Measurements from ENCODE around the gene ANO2. TPM values are rescaled to one million over a fixed set of nuclear protein-coding genes. Genes with fewer than 3 reads are reported as not detected.

The ANO2 gene
- total RNA-seq, 1 experiment from 2014 or later = not detected

- in situ Hi-C loops (cut with HindIII; ENCODE audit: low sequenced_read_pairs) = no loop called here
- DNase-seq (ENCODE audit: low spot score) = no peak
These were observed 188.7 kb downstream of the ANO2 start for GRCh38 chr12:5756338-5756842.

GRCh38 chr12:5748027-5748426 is 197.0 kb downstream of the ANO2 start:
- no peak for DNase-seq (ENCODE audit: low spot score)
- in situ Hi-C loops (cut with HindIII; ENCODE audit: low sequenced_read_pairs) = no loop called here

- in situ Hi-C loops (cut with HindIII; ENCODE audit: low sequenced_read_pairs) = no loop called here
- DNase-seq (ENCODE audit: low spot score) = no peak
These were observed 198.1 kb downstream of the ANO2 start for GRCh38 chr12:5746917-5747316.

GRCh38 chr12:5746036-5746908 is 198.8 kb downstream of the ANO2 start:
- in situ Hi-C loops (cut with HindIII; ENCODE audit: low sequenced_read_pairs) = no loop called here
- no peak for DNase-seq (ENCODE audit: low spot score)

GRCh38 chr12:5745251-5745888 is 199.7 kb downstream of the ANO2 start:
- in situ Hi-C loops (cut with HindIII; ENCODE audit: low sequenced_read_pairs) = no loop called here
- peak; percentile 25 for DNase-seq (ENCODE audit: low spot score)

- in situ Hi-C loops (cut with HindIII; ENCODE audit: low sequenced_read_pairs) = no loop called here
- DNase-seq (ENCODE audit: low spot score) = no peak
These were observed 202.8 kb downstream of the ANO2 start for GRCh38 chr12:5742258-5742657.

GRCh38 chr12:5739917-5740316 is 205.1 kb downstream of the ANO2 start:
- in situ Hi-C loops (cut with HindIII; ENCODE audit: low sequenced_read_pairs) = no loop called here
- no peak for DNase-seq (ENCODE audit: low spot score)

- no peak for DNase-seq (ENCODE audit: low spot score)
- in situ Hi-C loops (cut with HindIII; ENCODE audit: low sequenced_read_pairs) = no loop called here
These were observed 207.3 kb downstream of the ANO2 start for GRCh38 chr12:5737778-5738177.

GRCh38 chr12:5736527-5736926 is 208.5 kb downstream of the ANO2 start:
- in situ Hi-C loops (cut with HindIII; ENCODE audit: low sequenced_read_pairs) = no loop called here
- no peak for DNase-seq (ENCODE audit: low spot score)

- no peak for DNase-seq (ENCODE audit: low spot score)
- in situ Hi-C loops (cut with HindIII; ENCODE audit: low sequenced_read_pairs) = no loop called here
These were observed 209.0 kb downstream of the ANO2 start for GRCh38 chr12:5736016-5736415.

- DNase-seq (ENCODE audit: low spot score) = no peak
- in situ Hi-C loops (cut with HindIII; ENCODE audit: low sequenced_read_pairs) = no loop called here
These were observed 211.1 kb downstream of the ANO2 start for GRCh38 chr12:5733916-5734315.

GRCh38 chr12:5733136-5733755 is 211.8 kb downstream of the ANO2 start:
- in situ Hi-C loops (cut with HindIII; ENCODE audit: low sequenced_read_pairs) = no loop called here
- no peak for DNase-seq (ENCODE audit: low spot score)

- in situ Hi-C loops (cut with HindIII; ENCODE audit: low sequenced_read_pairs) = no loop called here
- no peak for DNase-seq (ENCODE audit: low spot score)
These were observed 214.1 kb downstream of the ANO2 start for GRCh38 chr12:5730962-5731361.

GRCh38 chr12:5723711-5724252 is 221.3 kb downstream of the ANO2 start:
- in situ Hi-C loops (cut with HindIII; ENCODE audit: low sequenced_read_pairs) = no loop called here

GRCh38 chr12:5723071-5723470 is 222.0 kb downstream of the ANO2 start:
- in situ Hi-C loops (cut with HindIII; ENCODE audit: low sequenced_read_pairs) = no loop called here
- DNase-seq (ENCODE audit: low spot score) = no peak

More at GRCh38 chr12:5723711-5724252, 221.3 kb downstream of the ANO2 start:
- no peak for DNase-seq (ENCODE audit: low spot score)

GRCh38 chr12:5720381-5721005 is 224.6 kb downstream of the ANO2 start:
- in situ Hi-C loops (cut with HindIII; ENCODE audit: low sequenced_read_pairs) = no loop called here
- DNase-seq (ENCODE audit: low spot score) = no peak

GRCh38 chr12:5718680-5719079 is 226.4 kb downstream of the ANO2 start:
- in situ Hi-C loops (cut with HindIII; ENCODE audit: low sequenced_read_pairs) = no loop called here
- DNase-seq (ENCODE audit: low spot score) = no peak

GRCh38 chr12:5718073-5718472 is 227.0 kb downstream of the ANO2 start:
- in situ Hi-C loops (cut with HindIII; ENCODE audit: low sequenced_read_pairs) = no loop called here
- no peak for DNase-seq (ENCODE audit: low spot score)

GRCh38 chr12:5716976-5717375 is 228.1 kb downstream of the ANO2 start:
- in situ Hi-C loops (cut with HindIII; ENCODE audit: low sequenced_read_pairs) = no loop called here
- DNase-seq (ENCODE audit: low spot score) = no peak

All from G401 (cell line).